Lower leg skin (tissue), 3 donors: Measurements from ENCODE around the gene LGALS12.

Experiments
- POLR2A ChIP-seq, 2 donors: fragments of 450-650 bp; IDR thresholded peaks; one replicate each; pipeline ENCODE4 v1.6.1; 2016 to 2017; ENCODE audit warnings: antibody characterized with exemption in 2 of 2, mild to moderate bottlenecking in 1 of 2, moderate library complexity in 1 of 2
- TF ChIP-seq, protein P1 (sequence below), 3 donors: fragments of 450-650 bp; IDR thresholded peaks; one replicate each; pipeline ENCODE4 v1.5.1; 2016; ENCODE audit warnings: antibody characterized with exemption in 3 of 3, mild to moderate bottlenecking in 3 of 3, moderate library complexity in 2 of 3

DNA sequence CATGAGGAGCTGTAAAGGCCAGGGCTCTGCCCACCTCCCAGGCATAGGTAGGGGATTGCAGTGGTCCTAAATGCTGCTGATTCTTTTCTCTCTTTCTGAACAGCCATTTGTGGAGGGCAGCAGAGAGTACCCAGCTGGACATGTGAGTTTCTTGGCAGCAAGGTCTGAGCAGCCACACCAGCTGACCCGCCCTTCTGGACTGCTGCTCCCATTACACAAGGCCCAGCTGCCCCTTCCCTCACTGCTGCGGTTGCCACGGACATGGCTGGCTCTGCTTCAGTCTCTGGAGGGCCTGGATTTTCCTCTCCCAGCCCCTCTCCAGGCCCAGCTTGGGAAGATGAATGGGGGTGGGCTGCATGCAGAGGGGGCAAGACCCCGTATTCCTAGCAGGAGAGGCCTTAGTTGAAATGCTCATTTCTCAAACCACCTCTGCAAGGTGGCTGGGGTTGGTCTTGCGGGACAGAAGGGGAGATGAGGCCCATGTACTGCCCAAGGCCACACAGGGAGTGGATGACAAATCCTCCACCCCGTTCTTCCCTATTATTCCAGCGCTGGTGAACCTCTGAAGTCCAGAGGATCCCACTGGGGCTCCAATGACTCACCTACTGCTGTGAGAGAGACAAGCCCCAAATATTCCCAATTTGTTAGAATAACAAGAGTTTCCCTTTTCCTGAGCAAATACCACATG, 4.6 kb downstream of the LGALS12 start:
- TF ChIP-seq, protein P1, sequence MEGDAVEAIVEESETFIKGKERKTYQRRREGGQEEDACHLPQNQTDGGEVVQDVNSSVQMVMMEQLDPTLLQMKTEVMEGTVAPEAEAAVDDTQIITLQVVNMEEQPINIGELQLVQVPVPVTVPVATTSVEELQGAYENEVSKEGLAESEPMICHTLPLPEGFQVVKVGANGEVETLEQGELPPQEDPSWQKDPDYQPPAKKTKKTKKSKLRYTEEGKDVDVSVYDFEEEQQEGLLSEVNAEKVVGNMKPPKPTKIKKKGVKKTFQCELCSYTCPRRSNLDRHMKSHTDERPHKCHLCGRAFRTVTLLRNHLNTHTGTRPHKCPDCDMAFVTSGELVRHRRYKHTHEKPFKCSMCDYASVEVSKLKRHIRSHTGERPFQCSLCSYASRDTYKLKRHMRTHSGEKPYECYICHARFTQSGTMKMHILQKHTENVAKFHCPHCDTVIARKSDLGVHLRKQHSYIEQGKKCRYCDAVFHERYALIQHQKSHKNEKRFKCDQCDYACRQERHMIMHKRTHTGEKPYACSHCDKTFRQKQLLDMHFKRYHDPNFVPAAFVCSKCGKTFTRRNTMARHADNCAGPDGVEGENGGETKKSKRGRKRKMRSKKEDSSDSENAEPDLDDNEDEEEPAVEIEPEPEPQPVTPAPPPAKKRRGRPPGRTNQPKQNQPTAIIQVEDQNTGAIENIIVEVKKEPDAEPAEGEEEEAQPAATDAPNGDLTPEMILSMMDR (IDR thresholded peaks at IDR 0.05), result no peak
- no peak for TF ChIP-seq POLR2A (IDR thresholded peaks at IDR 0.05)
